Central memory CD8-positive, alpha-beta T cell (primary cell): ENCODE measurements around the gene SNCA.

Experiments
- ATAC-seq: fragments of 150-1000 bp; cut with Tn5 transposase; replicated peaks from 2 replicates; pipeline ENCODE4 v1.10.0; 2022; ENCODE audit warnings: mild to moderate bottlenecking, moderate FRiP score, moderate number of reproducible peaks; ENCODE audit not compliant: poor library complexity, severe bottlenecking; ENCODE audit errors: extremely low read depth
- DNase-seq, 2 donors: peaks; one replicate each; pipeline ENCODE4 v3.0.0; 2021; ENCODE audit warnings: low spot score in 2 of 2
- H3K27ac Mint-ChIP-seq: one replicate; pipeline ENCODE4 v1.8.0; 2022; ENCODE audit warnings: low read depth, mild to moderate bottlenecking, moderate library complexity, mixed read lengths
- H3K27me3 Mint-ChIP-seq: one replicate; pipeline ENCODE4 v1.8.0; 2022; ENCODE audit warnings: mixed read lengths
- H3K36me3 Mint-ChIP-seq: one replicate; pipeline ENCODE4 v1.8.0; 2022; ENCODE audit warnings: mild to moderate bottlenecking, moderate library complexity, mixed read lengths; ENCODE audit not compliant: insufficient read depth
- H3K4me1 Mint-ChIP-seq: one replicate; pipeline ENCODE4 v1.8.0; 2022; ENCODE audit warnings: mixed read lengths
- H3K4me3 Mint-ChIP-seq: one replicate; pipeline ENCODE4 v1.8.0; 2022; ENCODE audit warnings: mild to moderate bottlenecking, moderate library complexity, mixed read lengths
- H3K9me3 Mint-ChIP-seq: one replicate; pipeline ENCODE4 v1.8.0; 2022; ENCODE audit warnings: mixed read lengths

The SNCA gene

DNA sequence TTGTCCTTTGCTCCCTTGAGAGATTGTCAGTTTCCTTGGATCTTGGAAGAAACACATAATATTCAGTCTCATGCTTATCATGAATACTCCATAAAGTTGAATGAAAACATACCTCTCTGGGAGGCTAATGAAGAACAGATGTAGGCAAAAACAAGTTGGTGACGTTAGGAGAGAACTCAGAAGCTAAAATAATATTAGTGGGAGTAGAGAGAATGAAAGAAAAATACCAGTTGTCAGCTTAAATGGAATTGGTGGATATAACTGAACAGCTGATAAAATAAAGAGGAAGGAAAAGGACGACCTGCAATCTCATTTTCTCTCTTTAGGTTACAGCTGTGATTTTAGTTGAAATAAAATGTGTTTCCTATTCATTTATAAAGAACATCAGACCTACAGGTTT lies 124.8 kb downstream of the SNCA start:
- H3K27ac Mint-ChIP-seq, result no peak overlapping the region
- ATAC-seq (no peak), DNase-seq (no peak)
- peaks cover 17% of the 10 kb centered on the region for H3K27me3 Mint-ChIP-seq
- no peaks in the 10 kb centered on the region for H3K9me3 Mint-ChIP-seq
- no peak overlapping the region for H3K4me3 Mint-ChIP-seq
- H3K4me1 Mint-ChIP-seq, result no peaks in the 10 kb centered on the region
- H3K36me3 Mint-ChIP-seq, result no peaks in the 10 kb centered on the region

DNA sequence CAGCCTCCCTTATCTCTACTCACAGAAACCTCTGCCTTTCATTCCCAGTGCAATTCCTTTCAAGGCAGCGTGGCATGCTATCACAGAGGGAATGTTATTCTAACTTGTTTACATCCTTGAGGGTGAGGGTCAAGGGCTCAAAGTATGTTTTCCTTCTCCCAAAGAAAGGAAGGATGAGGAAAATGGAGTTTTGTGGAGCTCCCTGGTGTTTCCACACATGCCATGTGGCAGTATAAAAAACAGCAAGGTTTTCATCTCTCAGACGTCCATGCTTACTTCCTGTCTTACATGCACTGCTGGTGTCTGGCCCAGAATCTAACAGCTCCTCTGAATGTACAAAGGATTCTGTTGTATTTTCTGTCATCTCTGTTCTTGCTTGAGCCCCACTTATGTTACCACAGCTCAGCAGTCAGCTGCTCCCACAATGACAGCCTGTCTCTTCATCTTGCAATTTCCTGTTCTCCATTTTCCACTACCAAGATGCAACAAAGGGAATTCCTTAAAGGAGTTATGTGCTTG lies 128.0 kb downstream of the SNCA start:
- no peak for DNase-seq
- Mint-ChIP-seq H3K4me1 (no peaks in the 10 kb centered on the region), H3K27ac (no peak overlapping the region), H3K27me3 (peaks cover 9% of the 10 kb centered on the region), H3K4me3 (no peak overlapping the region), H3K36me3 (no peaks in the 10 kb centered on the region), H3K9me3 (no peaks in the 10 kb centered on the region)
- ATAC-seq, result no peak

GRCh38 chr4:89707467-89707866 lies 129.5 kb downstream of the SNCA start:
- Mint-ChIP-seq H3K27ac (no peak overlapping the region), H3K4me1 (no peaks in the 10 kb centered on the region), H3K36me3 (no peaks in the 10 kb centered on the region), H3K9me3 (no peaks in the 10 kb centered on the region), H3K4me3 (no peak overlapping the region), H3K27me3 (peaks cover 9% of the 10 kb centered on the region)
- ATAC-seq (no peak), DNase-seq (no peak)

- peaks cover 9% of the 10 kb centered on the region for H3K27me3 Mint-ChIP-seq
- H3K4me1 Mint-ChIP-seq, result no peaks in the 10 kb centered on the region
- no peak overlapping the region for H3K4me3 Mint-ChIP-seq
- H3K9me3 Mint-ChIP-seq, result no peaks in the 10 kb centered on the region
- ATAC-seq, result no peak
- no peak for DNase-seq
- no peak overlapping the region for H3K27ac Mint-ChIP-seq
- H3K36me3 Mint-ChIP-seq, result no peaks in the 10 kb centered on the region
Observed at GRCh38 chr4:89704651-89705395, 132.1 kb downstream of the SNCA start.

GRCh38 chr4:89703829-89704590 lies 133.0 kb downstream of the SNCA start:
- no peak for ATAC-seq
- H3K9me3 Mint-ChIP-seq, result no peaks in the 10 kb centered on the region

DNA sequence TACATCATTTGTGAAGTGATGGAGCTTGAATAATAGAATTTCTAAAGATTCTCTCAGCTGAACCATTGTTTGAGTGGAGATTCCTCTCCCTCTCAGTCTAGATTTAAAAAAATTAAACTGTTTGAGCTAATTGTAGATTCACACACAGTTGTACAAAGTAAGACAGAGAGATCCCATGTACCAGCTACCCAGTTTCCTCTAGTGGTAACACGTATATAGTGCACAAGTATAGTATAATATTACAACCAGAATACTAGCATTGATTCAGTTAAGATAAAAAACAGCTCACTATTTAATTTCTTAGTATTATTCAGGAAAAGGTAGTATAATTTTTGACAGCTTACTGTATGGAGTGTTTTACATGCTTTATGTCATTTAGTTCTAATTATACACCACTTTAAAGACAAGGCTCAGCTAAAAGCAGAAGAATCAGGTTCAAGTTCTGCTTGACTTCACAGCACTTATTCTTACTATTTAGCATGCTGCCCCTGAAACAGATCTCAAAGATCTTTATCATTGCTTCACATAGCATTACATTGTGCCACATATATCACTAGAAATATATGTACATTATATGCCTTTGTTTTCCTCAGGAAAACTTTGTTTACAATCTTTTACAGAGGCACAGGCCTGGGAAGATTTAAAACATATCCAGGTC lies 136.1 kb downstream of the SNCA start:
- Mint-ChIP-seq H3K36me3 (no peaks in the 10 kb centered on the region), H3K9me3 (no peaks in the 10 kb centered on the region), H3K27ac (no peak overlapping the region), H3K4me3 (no peak overlapping the region), H3K4me1 (no peaks in the 10 kb centered on the region), H3K27me3 (no peaks in the 10 kb centered on the region)
- ATAC-seq (no peak), DNase-seq (no peak)

More at GRCh38 chr4:89703829-89704590, 133.0 kb downstream of the SNCA start:
- no peaks in the 10 kb centered on the region for H3K36me3 Mint-ChIP-seq
- no peak overlapping the region for H3K27ac Mint-ChIP-seq
- H3K4me3 Mint-ChIP-seq, result no peak overlapping the region
- H3K27me3 Mint-ChIP-seq, result peaks cover 2% of the 10 kb centered on the region
- DNase-seq, result no peak
- H3K4me1 Mint-ChIP-seq, result no peaks in the 10 kb centered on the region

DNA sequence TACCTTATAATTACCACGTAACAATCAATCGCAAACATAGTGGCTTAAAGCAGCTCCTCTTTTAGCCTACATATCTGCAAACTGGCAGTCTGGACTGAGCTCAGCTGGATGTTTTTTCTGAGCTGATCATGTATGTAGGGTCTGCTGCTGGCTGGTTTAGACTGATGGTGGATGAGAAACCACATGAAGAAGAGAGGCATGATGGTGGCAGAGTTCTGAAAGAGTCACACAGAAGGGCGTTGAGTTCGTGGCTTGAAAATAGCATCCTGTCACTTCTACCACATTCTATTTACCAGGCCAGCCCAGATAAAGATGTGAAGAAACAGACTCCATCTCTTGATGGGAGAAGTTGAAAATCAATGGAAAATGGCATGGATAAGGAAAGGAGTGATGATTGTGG lies 151.3 kb downstream of the SNCA start:
- no peak for DNase-seq
- Mint-ChIP-seq H3K27ac (no peak overlapping the region), H3K36me3 (no peaks in the 10 kb centered on the region), H3K9me3 (no peaks in the 10 kb centered on the region), H3K27me3 (peaks cover 47% of the 10 kb centered on the region), H3K4me1 (no peaks in the 10 kb centered on the region), H3K4me3 (no peak overlapping the region)
- no peak for ATAC-seq

DNA sequence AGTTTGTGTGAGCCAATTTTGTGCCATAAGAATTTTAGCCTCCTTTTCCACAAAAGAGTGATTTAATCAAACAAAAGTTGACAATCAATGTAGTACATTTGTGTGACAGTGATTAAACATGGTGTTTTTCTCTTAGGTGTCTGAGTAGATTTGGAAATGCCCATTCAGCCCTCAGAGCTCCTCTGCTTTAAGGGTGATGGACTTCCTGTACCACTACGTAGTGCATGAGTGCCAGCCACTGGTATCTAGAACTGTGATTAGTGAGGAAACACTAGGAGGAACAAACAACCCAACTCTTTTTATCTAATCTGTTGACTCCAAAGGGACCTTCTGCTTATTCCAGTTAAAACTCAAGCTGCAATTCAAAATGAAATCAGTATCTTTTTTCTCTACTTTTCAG lies 151.7 kb downstream of the SNCA start:
- Mint-ChIP-seq H3K27me3 (peaks cover 47% of the 10 kb centered on the region), H3K4me3 (no peak overlapping the region), H3K9me3 (no peaks in the 10 kb centered on the region), H3K4me1 (no peaks in the 10 kb centered on the region), H3K27ac (no peak overlapping the region), H3K36me3 (no peaks in the 10 kb centered on the region)
- ATAC-seq (no peak), DNase-seq (no peak)

DNA sequence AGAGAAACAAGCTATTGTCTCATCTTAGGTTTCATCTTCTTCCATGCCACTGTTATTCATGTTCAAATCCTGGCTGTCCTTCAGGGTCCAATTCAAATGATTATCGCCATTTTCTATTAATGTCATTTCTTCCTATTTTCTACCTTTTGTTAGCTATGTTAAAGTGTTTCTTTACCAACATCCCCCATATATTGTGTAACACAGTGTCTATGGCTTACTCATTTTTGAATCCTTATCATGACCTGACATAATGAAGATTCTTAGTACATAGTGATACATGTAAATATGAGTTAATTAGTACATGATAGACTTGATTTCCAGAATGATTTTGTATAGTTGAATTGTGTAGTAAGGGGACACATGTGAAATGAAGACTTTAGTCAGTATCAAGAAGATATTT lies 152.4 kb downstream of the SNCA start:
- Mint-ChIP-seq H3K27me3 (peaks cover 45% of the 10 kb centered on the region), H3K27ac (no peak overlapping the region), H3K4me1 (no peaks in the 10 kb centered on the region), H3K36me3 (no peaks in the 10 kb centered on the region), H3K9me3 (no peaks in the 10 kb centered on the region), H3K4me3 (no peak overlapping the region)
- DNase-seq (no peak), ATAC-seq (no peak)

- DNase-seq (no peak), ATAC-seq (no peak)
- no peaks in the 10 kb centered on the region for H3K4me1 Mint-ChIP-seq
- peaks cover 34% of the 10 kb centered on the region for H3K27me3 Mint-ChIP-seq
- H3K9me3 Mint-ChIP-seq, result peaks cover under 1% of the 10 kb centered on the region
- H3K27ac Mint-ChIP-seq, result no peak overlapping the region
- no peak overlapping the region for H3K4me3 Mint-ChIP-seq
- no peaks in the 10 kb centered on the region for H3K36me3 Mint-ChIP-seq
Observed at GRCh38 chr4:89682808-89683207, 154.2 kb downstream of the SNCA start.

DNA sequence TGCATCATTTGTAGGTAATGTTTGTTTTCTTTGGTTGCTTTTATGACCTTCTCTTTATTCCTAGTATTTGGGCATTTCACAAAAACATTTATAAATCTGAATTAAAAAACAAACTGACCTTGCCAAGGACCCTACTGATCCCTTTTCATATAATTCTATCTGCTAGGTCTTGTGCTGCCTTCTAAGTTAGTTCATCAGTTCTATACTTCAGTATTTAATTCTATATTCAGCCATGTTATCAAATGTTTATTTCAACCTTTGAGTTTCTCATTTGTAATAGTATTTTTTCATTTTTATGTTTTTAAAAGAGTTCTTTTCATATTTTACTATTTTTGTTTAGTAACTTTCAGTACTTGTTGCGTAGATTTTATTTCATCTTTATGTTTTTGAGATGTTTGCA lies 155.3 kb downstream of the SNCA start:
- H3K36me3 Mint-ChIP-seq, result no peaks in the 10 kb centered on the region

DNA sequence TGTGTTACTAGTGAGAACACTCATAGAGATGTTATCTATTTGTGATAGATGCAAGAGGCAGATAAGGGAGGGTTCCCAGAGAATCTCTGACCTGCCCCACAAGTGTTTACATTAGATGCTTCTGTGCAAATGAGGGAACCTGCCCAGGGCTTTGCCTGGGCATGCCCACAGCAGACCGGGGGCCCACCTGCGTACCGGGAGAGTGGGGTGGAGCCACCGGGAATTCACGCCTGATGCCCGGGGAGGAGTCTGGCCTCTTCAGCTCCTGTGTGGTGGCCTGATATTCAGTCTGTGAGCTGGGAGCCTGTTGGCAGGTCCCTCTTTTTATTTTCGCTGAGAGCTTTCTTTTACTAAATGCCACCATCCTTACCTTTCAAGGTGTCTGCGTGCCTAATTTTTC lies 155.7 kb downstream of the SNCA start:
- peaks cover 26% of the 10 kb centered on the region for H3K27me3 Mint-ChIP-seq
- no peak for DNase-seq

More for the DNA sequence above, 155.3 kb downstream of the SNCA start:
- no peak overlapping the region for H3K27ac Mint-ChIP-seq
- no peak overlapping the region for H3K4me3 Mint-ChIP-seq
- H3K4me1 Mint-ChIP-seq, result no peaks in the 10 kb centered on the region
- peaks cover 30% of the 10 kb centered on the region for H3K27me3 Mint-ChIP-seq
- no peak for DNase-seq
- ATAC-seq, result no peak
- peaks cover 5% of the 10 kb centered on the region for H3K9me3 Mint-ChIP-seq

More for the DNA sequence above, 155.7 kb downstream of the SNCA start:
- Mint-ChIP-seq H3K4me1 (no peaks in the 10 kb centered on the region), H3K4me3 (no peak overlapping the region), H3K36me3 (no peaks in the 10 kb centered on the region), H3K9me3 (peaks cover 10% of the 10 kb centered on the region), H3K27ac (no peak overlapping the region)
- no peak for ATAC-seq
